ENCODE results near the gene IL10RB. TPM values are rescaled to one million over a fixed set of nuclear protein-coding genes. Genes with fewer than 3 reads are reported as not detected.

Gene IL10RB
- polyA plus RNA-seq, 2 of the 4 experiments (the other 2 are of a cell fraction), result 17.0 to 31.9 TPM

DNA sequence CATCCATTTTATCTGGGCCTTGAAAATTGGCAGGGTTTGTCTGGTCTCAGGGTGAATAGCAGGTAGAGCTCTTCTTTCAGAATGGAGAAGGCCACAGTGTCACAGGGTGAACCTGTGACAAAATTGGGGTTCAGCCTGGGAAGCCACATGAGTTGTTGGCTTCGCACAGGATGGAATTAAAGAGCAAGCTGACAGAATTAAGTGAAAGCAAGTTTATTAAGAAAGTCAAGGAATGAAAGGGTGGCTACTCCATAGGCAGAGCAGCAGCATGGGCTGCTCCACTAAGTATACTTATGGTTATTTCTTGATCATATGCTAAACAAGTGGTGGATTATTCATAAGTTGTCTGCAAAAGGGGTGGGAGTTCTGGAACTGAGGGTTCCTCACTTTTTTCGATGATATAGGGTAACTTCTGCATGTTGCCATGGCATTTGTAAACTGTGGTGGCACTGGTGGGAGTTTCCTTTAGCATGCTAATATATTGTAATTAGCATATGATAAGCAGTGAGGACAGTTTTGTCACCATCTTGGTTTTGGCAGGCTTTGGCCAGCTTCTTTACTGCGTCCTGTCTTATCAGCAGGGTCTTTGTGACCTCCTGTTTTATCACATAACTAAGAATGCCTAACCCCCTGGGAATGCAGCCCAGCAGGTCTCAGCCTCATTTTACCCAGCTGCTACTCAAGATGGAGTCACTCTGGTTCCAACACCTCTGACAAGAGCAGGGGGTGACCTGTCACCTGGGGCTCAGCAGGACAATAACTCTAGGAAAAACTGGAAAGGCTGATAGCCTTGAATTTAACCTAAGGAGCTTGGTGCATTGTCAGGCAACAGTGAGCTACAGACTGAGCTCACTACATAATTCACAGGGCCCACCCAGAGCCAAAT, 31.3 kb upstream of the IL10RB start:
- no peak overlapping the region for H3K4me2 ChIP-seq
- TF ChIP-seq JUN (IDR thresholded peaks at IDR 0.05) (no peak), MAFK (IDR thresholded peaks at IDR 0.05; ENCODE audit: partially characterized antibody) (no peak), EHF (CRISPR knock-in tag; IDR thresholded peaks at IDR 0.05) (no peak), SMC3 (IDR thresholded peaks at IDR 0.05) (no peak), NR3C1 (IDR thresholded peaks at IDR 0.05) (no peak), ZFP36 (IDR thresholded peaks at IDR 0.05; ENCODE audit: borderline replicate concordance, partially characterized antibody) (no peak), HDAC2 (IDR thresholded peaks at IDR 0.05) (no peak), HEYL (CRISPR knock-in tag; IDR thresholded peaks at IDR 0.05) (no peak)
- TF ChIP-seq, protein P1, sequence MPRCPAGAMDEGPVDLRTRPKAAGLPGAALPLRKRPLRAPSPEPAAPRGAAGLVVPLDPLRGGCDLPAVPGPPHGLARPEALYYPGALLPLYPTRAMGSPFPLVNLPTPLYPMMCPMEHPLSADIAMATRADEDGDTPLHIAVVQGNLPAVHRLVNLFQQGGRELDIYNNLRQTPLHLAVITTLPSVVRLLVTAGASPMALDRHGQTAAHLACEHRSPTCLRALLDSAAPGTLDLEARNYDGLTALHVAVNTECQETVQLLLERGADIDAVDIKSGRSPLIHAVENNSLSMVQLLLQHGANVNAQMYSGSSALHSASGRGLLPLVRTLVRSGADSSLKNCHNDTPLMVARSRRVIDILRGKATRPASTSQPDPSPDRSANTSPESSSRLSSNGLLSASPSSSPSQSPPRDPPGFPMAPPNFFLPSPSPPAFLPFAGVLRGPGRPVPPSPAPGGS (IDR thresholded peaks at IDR 0.05), result no peak
- TF ChIP-seq, protein P2, sequence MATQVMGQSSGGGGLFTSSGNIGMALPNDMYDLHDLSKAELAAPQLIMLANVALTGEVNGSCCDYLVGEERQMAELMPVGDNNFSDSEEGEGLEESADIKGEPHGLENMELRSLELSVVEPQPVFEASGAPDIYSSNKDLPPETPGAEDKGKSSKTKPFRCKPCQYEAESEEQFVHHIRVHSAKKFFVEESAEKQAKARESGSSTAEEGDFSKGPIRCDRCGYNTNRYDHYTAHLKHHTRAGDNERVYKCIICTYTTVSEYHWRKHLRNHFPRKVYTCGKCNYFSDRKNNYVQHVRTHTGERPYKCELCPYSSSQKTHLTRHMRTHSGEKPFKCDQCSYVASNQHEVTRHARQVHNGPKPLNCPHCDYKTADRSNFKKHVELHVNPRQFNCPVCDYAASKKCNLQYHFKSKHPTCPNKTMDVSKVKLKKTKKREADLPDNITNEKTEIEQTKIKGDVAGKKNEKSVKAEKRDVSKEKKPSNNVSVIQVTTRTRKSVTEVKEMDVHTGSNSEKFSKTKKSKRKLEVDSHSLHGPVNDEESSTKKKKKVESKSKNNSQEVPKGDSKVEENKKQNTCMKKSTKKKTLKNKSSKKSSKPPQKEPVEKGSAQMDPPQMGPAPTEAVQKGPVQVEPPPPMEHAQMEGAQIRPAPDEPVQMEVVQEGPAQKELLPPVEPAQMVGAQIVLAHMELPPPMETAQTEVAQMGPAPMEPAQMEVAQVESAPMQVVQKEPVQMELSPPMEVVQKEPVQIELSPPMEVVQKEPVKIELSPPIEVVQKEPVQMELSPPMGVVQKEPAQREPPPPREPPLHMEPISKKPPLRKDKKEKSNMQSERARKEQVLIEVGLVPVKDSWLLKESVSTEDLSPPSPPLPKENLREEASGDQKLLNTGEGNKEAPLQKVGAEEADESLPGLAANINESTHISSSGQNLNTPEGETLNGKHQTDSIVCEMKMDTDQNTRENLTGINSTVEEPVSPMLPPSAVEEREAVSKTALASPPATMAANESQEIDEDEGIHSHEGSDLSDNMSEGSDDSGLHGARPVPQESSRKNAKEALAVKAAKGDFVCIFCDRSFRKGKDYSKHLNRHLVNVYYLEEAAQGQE (IDR thresholded peaks at IDR 0.05), result no peak
- TF ChIP-seq, protein P3, sequence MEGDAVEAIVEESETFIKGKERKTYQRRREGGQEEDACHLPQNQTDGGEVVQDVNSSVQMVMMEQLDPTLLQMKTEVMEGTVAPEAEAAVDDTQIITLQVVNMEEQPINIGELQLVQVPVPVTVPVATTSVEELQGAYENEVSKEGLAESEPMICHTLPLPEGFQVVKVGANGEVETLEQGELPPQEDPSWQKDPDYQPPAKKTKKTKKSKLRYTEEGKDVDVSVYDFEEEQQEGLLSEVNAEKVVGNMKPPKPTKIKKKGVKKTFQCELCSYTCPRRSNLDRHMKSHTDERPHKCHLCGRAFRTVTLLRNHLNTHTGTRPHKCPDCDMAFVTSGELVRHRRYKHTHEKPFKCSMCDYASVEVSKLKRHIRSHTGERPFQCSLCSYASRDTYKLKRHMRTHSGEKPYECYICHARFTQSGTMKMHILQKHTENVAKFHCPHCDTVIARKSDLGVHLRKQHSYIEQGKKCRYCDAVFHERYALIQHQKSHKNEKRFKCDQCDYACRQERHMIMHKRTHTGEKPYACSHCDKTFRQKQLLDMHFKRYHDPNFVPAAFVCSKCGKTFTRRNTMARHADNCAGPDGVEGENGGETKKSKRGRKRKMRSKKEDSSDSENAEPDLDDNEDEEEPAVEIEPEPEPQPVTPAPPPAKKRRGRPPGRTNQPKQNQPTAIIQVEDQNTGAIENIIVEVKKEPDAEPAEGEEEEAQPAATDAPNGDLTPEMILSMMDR (IDR thresholded peaks at IDR 0.05), result no peak
- TF ChIP-seq, protein P4, sequence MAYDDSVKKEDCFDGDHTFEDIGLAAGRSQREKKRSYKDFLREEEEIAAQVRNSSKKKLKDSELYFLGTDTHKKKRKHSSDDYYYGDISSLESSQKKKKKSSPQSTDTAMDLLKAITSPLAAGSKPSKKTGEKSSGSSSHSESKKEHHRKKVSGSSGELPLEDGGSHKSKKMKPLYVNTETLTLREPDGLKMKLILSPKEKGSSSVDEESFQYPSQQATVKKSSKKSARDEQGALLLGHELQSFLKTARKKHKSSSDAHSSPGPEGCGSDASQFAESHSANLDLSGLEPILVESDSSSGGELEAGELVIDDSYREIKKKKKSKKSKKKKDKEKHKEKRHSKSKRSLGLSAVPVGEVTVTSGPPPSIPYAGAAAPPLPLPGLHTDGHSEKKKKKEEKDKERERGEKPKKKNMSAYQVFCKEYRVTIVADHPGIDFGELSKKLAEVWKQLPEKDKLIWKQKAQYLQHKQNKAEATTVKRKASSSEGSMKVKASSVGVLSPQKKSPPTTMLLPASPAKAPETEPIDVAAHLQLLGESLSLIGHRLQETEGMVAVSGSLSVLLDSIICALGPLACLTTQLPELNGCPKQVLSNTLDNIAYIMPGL (CRISPR knock-in tag; IDR thresholded peaks at IDR 0.05; ENCODE audit: borderline replicate concordance), result no peak
- POLR2A ChIA-PET, result no interaction called here
- peaks cover 20% of the 10 kb centered on the region for H3K4me1 ChIP-seq
- no peaks in the 10 kb centered on the region for H3K9me3 ChIP-seq
- WGBS (ENCODE audit: missing lambda C conversion rate), result 93% methylated on average over 3 of the region's 3 CpGs
- ATAC-seq, result no peak
- H3K4me3 ChIP-seq, result no peak overlapping the region
- no peak for FAIRE-seq
- DNase-seq (ENCODE audit: low read depth in 1 of 2, low spot score in 1 of 2), result no peak
- CTCF ChIA-PET, result interaction anchor here (0.6 to 1.0 kb wide), 3 partner anchors 30 to 211 kb away, joined by 3 to 4 read pairs (median 3); no protein-coding TSS in a partner anchor
- H3K27ac ChIP-seq, result no peak overlapping the region

DNA sequence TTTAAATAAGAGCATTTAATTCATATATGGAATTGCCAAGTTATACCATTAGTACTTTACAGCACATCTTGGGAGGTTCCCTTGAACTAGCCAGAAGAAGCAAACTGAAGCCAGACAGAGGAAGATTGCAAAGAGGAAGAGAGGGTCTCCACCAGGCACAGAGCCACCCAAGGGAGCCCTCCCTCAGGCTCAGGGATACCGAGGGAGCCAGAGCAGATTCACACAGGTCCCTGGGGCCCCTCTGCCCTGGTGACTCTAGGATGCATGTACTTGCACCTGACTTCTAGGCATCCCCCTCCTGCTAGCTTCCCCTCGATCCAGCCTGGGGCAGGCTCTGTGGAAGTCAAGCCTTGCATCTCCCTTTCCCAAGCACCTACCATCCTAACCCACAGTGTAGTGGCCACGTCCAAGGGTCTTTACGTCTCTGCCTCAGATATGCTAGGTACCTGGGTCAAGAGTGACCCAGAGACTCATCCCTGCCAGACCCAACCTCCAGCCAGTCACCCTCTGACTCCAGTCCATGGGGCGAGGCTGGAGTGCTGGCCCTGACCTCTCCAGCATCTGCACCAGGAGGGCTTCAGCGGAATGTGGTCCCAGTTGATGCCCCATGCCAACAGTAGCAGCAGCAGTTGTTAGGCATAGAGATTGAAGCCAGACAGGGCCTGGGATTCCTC, 30.0 kb upstream of the IL10RB start:
- peaks cover 19% of the 10 kb centered on the region for H3K4me1 ChIP-seq
- ATAC-seq (no peak), DNase-seq (ENCODE audit: low read depth in 1 of 2, low spot score in 1 of 2) (no peak), FAIRE-seq (no peak)
- no peak overlapping the region for H3K4me3 ChIP-seq
- WGBS (ENCODE audit: missing lambda C conversion rate), result 98% methylated on average over 5 of the region's 6 CpGs
- no peak overlapping the region for H3K4me2 ChIP-seq
- CTCF ChIA-PET, result no interaction called here
- H3K27ac ChIP-seq, result no peak overlapping the region
- POLR2A ChIA-PET, result no interaction called here
- TF ChIP-seq, protein P4 (CRISPR knock-in tag; IDR thresholded peaks at IDR 0.05; ENCODE audit: borderline replicate concordance), result no peak
- TF ChIP-seq MAZ (IDR thresholded peaks at IDR 0.05; ENCODE audit: borderline replicate concordance, low read depth, low read length) (no peak), CBX8 (IDR thresholded peaks at IDR 0.05) (no peak), CEBPB (IDR thresholded peaks at IDR 0.05) (no peak), POLR2AphosphoS2 (conservative IDR thresholded peaks at IDR 0.05; ENCODE audit: low read length) (no peak), PHF8 (IDR thresholded peaks at IDR 0.05; ENCODE audit: borderline replicate concordance, low read depth) (no peak), ZFP36 (IDR thresholded peaks at IDR 0.05; ENCODE audit: borderline replicate concordance, partially characterized antibody) (no peak), HOXB13 (CRISPR knock-in tag; IDR thresholded peaks at IDR 0.05; ENCODE audit: low read depth) (no peak)
- TF ChIP-seq, protein P5, sequence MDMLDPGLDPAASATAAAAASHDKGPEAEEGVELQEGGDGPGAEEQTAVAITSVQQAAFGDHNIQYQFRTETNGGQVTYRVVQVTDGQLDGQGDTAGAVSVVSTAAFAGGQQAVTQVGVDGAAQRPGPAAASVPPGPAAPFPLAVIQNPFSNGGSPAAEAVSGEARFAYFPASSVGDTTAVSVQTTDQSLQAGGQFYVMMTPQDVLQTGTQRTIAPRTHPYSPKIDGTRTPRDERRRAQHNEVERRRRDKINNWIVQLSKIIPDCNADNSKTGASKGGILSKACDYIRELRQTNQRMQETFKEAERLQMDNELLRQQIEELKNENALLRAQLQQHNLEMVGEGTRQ (IDR thresholded peaks at IDR 0.05), result no peak
- no peaks in the 10 kb centered on the region for H3K9me3 ChIP-seq

Measured in A549 (cell line).